H1 (cell line): ENCODE measurements around the gene DHX58. TPM values are rescaled to one million over a fixed set of nuclear protein-coding genes. Genes with fewer than 3 reads are reported as not detected.

Experiments
- CTCF ChIA-PET: fragments of 300-600 bp; sonication (Branson Sonifier 250); formaldehyde crosslinking; loops from one replicate; lab custom pipeline; 2021; ENCODE audit not compliant: partially characterized antibody; lab: Charles Lee
- POLR2A ChIA-PET: fragments of 300-600 bp; sonication (Branson Sonifier 250); formaldehyde crosslinking; loops from one replicate; lab custom pipeline; 2021; ENCODE audit warnings: inconsistent platforms; ENCODE audit not compliant: partially characterized antibody; lab: Charles Lee
- DNase-seq, 2 experiments: peaks; one replicate each; pipeline versions ENCODE4 v3.0.0 to v3.0.0-alpha.2; 2010 to 2022; ENCODE audit warnings: low spot score in 2 of 2, low read depth in 1 of 2, mixed read lengths in 1 of 2
- FAIRE-seq: peaks from 2 replicates; lab custom pipeline; 2011; peaks lifted over from hg19 to GRCh38; lab: Jason Lieb, UNC
- H2AFZ ChIP-seq: 2 replicates; pipeline ENCODE4 v1.8.1; 2012; ENCODE audit warnings: low read length, inconsistent platforms
- H2AK5ac ChIP-seq: 2 replicates; pipeline ENCODE4 v1.6.1; 2013; ENCODE audit warnings: low read depth, low read length
- H2BK120ac ChIP-seq: replicated peaks from 2 replicates; pipeline ENCODE3; 2013; ENCODE audit warnings: low read depth, low read length, inconsistent platforms
- H2BK12ac ChIP-seq: 2 replicates; pipeline ENCODE4 v1.6.1; 2013; ENCODE audit warnings: low read depth, low read length
- H2BK15ac ChIP-seq: 2 replicates; pipeline ENCODE4 v1.6.1; 2013; ENCODE audit warnings: low read length
- H2BK20ac ChIP-seq: 2 replicates; pipeline ENCODE4 v1.6.1; 2013; ENCODE audit warnings: low read length
- H2BK5ac ChIP-seq: 2 replicates; pipeline ENCODE4 v1.6.1; 2013; ENCODE audit warnings: low read depth, low read length
- H3K14ac ChIP-seq: 2 replicates; pipeline ENCODE4 v1.6.1; 2013; ENCODE audit warnings: inconsistent platforms; ENCODE audit not compliant: insufficient read length
- H3K18ac ChIP-seq: 2 replicates; pipeline ENCODE4 v1.6.1; 2013; ENCODE audit warnings: low read length; ENCODE audit errors: extremely low read depth
- H3K23ac ChIP-seq: 2 replicates; pipeline ENCODE4 v1.6.1; 2013; ENCODE audit warnings: inconsistent platforms; ENCODE audit not compliant: insufficient read length
- H3K23me2 ChIP-seq: 2 replicates; pipeline ENCODE4 v1.6.1; 2013; ENCODE audit warnings: low read depth, low read length
- H3K27ac ChIP-seq: 2 replicates; pipeline ENCODE4 v1.6.1; 2011; ENCODE audit warnings: low read depth, low read length, inconsistent platforms
- H3K27me3 ChIP-seq, 4 experiments: replicated peaks in 1 of 4; 1 replicate in 1 of 4; 2 replicates in 3 of 4; pipeline versions ENCODE4 v1.6.1 to v1.8.1; 2011 to 2013; ENCODE audit warnings: low read length in 3 of 4, mild to moderate bottlenecking in 3 of 4, inconsistent platforms in 2 of 4, mixed read lengths in 2 of 4, moderate library complexity in 1 of 4; ENCODE audit not compliant: control insufficient read depth in 3 of 4, insufficient read depth in 3 of 4; ENCODE audit errors: extremely low read depth in 1 of 4
- H3K36me3 ChIP-seq, 4 experiments: 2 replicates each; pipeline versions ENCODE4 v1.6.1 to v1.8.1; 2011 to 2013; ENCODE audit warnings: mild to moderate bottlenecking in 4 of 4, low read length in 3 of 4, moderate library complexity in 2 of 4, control low read depth in 1 of 4, inconsistent platforms in 1 of 4; ENCODE audit not compliant: insufficient read depth in 4 of 4, control insufficient read depth in 2 of 4
- H3K4ac ChIP-seq: replicated peaks from 2 replicates; pipeline ENCODE3; 2013; ENCODE audit warnings: low read length, low read depth, mixed read lengths, inconsistent platforms; ENCODE audit not compliant: insufficient read length
- H3K4me1 ChIP-seq, 4 experiments: replicated peaks in 1 of 4; 1 replicate in 1 of 4; 2 replicates in 3 of 4; pipeline versions ENCODE4 v1.6.1 to v1.8.1; 2011 to 2013; ENCODE audit warnings: low read length in 3 of 4, inconsistent platforms in 2 of 4, mixed read lengths in 1 of 4; ENCODE audit not compliant: insufficient read depth in 4 of 4, control insufficient read depth in 3 of 4
- H3K4me2 ChIP-seq, 2 experiments: 2 replicates each; pipeline versions ENCODE4 v1.6.1 to v1.8.1; 2011 to 2013; ENCODE audit warnings: low read depth in 2 of 2, low read length in 2 of 2, control low read depth in 1 of 2, inconsistent platforms in 1 of 2, mild to moderate bottlenecking in 1 of 2; ENCODE audit not compliant: insufficient read depth in 1 of 2
- H3K4me3 ChIP-seq, 4 experiments: fragments of 200-600, 300-600 bp in 1 of 4; sonication (generic), shearing (Covaris generic), sonication (Bioruptor Twin) in 1 of 4; 2 replicates each; pipeline versions ENCODE4 v1.5.1 to v1.8.1; 2011 to 2016; ENCODE audit warnings: low read length in 4 of 4, low read depth in 3 of 4, control low read depth in 2 of 4, inconsistent platforms in 2 of 4, mild to moderate bottlenecking in 2 of 4, mixed read lengths in 1 of 4, moderate library complexity in 1 of 4; ENCODE audit not compliant: insufficient read depth in 2 of 4; ENCODE audit errors: extremely low read depth in 1 of 4
- H3K56ac ChIP-seq: replicated peaks from 2 replicates; pipeline ENCODE3; 2013; ENCODE audit warnings: low read depth, mild to moderate bottlenecking, mixed read lengths, low read length, inconsistent platforms; ENCODE audit not compliant: insufficient read length
- H3K79me1 ChIP-seq: 2 replicates; pipeline ENCODE4 v1.6.1; 2013; ENCODE audit warnings: low read depth, low read length, control low read depth
- H3K79me2 ChIP-seq, 2 experiments: 2 replicates each; pipeline versions ENCODE4 v1.6.1 to v1.8.1; 2012 to 2013; ENCODE audit warnings: low read length in 2 of 2, mild to moderate bottlenecking in 2 of 2, inconsistent platforms in 1 of 2; ENCODE audit not compliant: insufficient read depth in 2 of 2, control insufficient read depth in 1 of 2
- H3K9ac ChIP-seq, 4 experiments: replicated peaks in 1 of 4; 1 replicate in 1 of 4; 2 replicates in 3 of 4; pipeline versions ENCODE4 v1.6.1 to v1.8.1; 2011 to 2013; ENCODE audit warnings: low read depth in 3 of 4, low read length in 3 of 4, control low read depth in 2 of 4, mild to moderate bottlenecking in 2 of 4, moderate library complexity in 2 of 4, inconsistent platforms in 1 of 4; ENCODE audit errors: extremely low read depth in 1 of 4
- H3K9me3 ChIP-seq, 2 experiments: 2 replicates each; pipeline versions ENCODE4 v1.6.1 to v1.8.1; 2012 to 2013; ENCODE audit warnings: mild to moderate bottlenecking in 2 of 2, moderate library complexity in 2 of 2, control low read depth in 1 of 2, inconsistent platforms in 1 of 2, low read depth in 1 of 2, low read length in 1 of 2, mixed read lengths in 1 of 2; ENCODE audit not compliant: insufficient read depth in 2 of 2
- H4K20me1 ChIP-seq, 2 experiments: replicated peaks in 1 of 2; 2 replicates each; pipeline versions ENCODE3 to v1.8.1; 2011 to 2013; ENCODE audit warnings: inconsistent platforms in 2 of 2, low read length in 2 of 2, mild to moderate bottlenecking in 1 of 2; ENCODE audit not compliant: insufficient read depth in 2 of 2, control insufficient read depth in 1 of 2
- H4K5ac ChIP-seq: 2 replicates; pipeline ENCODE4 v1.6.1; 2013; ENCODE audit warnings: low read length, low read depth, mixed read lengths, inconsistent platforms; ENCODE audit not compliant: insufficient read length
- H4K8ac ChIP-seq: 2 replicates; pipeline ENCODE4 v1.8.0; 2013; ENCODE audit warnings: mild to moderate bottlenecking, moderate library complexity, low read length, inconsistent platforms; ENCODE audit not compliant: insufficient read depth; ENCODE audit errors: extremely low read depth
- H4K91ac ChIP-seq: replicated peaks from 2 replicates; pipeline ENCODE3; 2013; ENCODE audit warnings: low read length, mixed read lengths, inconsistent platforms; ENCODE audit not compliant: insufficient read length
- CHD2 ChIP-seq: IDR thresholded peaks from 2 replicates; pipeline ENCODE4 v1.6.1; 2012; ENCODE audit warnings: low read length, improper control_type of control experiment
- CREB1 ChIP-seq: IDR thresholded peaks from 2 replicates; pipeline ENCODE4 v1.6.1; 2012; ENCODE audit warnings: inconsistent platforms
- CTCF ChIP-seq, 3 experiments: IDR thresholded peaks; 1 replicate in 2 of 3; 2 replicates in 1 of 3; pipeline versions ENCODE4 v1.5.1 to v1.6.1; 2011; ENCODE audit warnings: low read length in 3 of 3, mild to moderate bottlenecking in 3 of 3, inconsistent platforms in 2 of 3, low read depth in 1 of 3, moderate library complexity in 1 of 3; ENCODE audit not compliant: insufficient read depth in 1 of 3; ENCODE audit errors: control extremely low read depth in 1 of 3
- HDAC6 ChIP-seq: IDR thresholded peaks from one replicate; pipeline ENCODE4 v1.7.1; 2012; ENCODE audit warnings: low read depth, mild to moderate bottlenecking, inconsistent platforms, low read length, moderate library complexity
- PHF8 ChIP-seq: fragments of 200-600 bp; sonication (generic); conservative IDR thresholded peaks from 2 replicates; pipeline ENCODE4 v1.7.1; 2012; ENCODE audit warnings: low read depth, mild to moderate bottlenecking, inconsistent platforms, low read length, moderate library complexity
- SAP30 ChIP-seq: fragments of 300-600 bp; sonication (generic); IDR thresholded peaks from 2 replicates; pipeline ENCODE4 v1.7.1; 2012; ENCODE audit warnings: low read length, moderate library complexity, mild to moderate bottlenecking, inconsistent platforms; ENCODE audit not compliant: insufficient read depth, insufficient replicate concordance
- SIRT6 ChIP-seq: IDR thresholded peaks from one replicate; pipeline ENCODE4 v1.7.1; 2012; ENCODE audit warnings: low read length, inconsistent platforms
- SIX5 ChIP-seq: IDR thresholded peaks from 2 replicates; pipeline ENCODE4 v1.6.1; 2011; ENCODE audit warnings: mild to moderate bottlenecking, low read depth, low read length
- SP4 ChIP-seq: IDR thresholded peaks from 2 replicates; pipeline ENCODE4 v1.6.1; 2012; ENCODE audit warnings: low read length, inconsistent platforms
- TEAD4 ChIP-seq: IDR thresholded peaks from 2 replicates; pipeline ENCODE4 v1.6.1; 2012; ENCODE audit warnings: low read depth, low read length, inconsistent platforms, mixed read lengths
- ZNF274 ChIP-seq: IDR thresholded peaks from 2 replicates; pipeline ENCODE4 v1.7.0; 2012; ENCODE audit warnings: low read length, borderline replicate concordance; ENCODE audit errors: extremely low read depth
- WGBS, 2 experiments: shearing (Covaris generic) in 1 of 2; methylation state at CpG; one replicate each; pipeline versions ENCODE4 v1.1.6 to v1.1.7; 2013 to 2015; ENCODE audit warnings: low lambda C conversion rate in 2 of 2, mixed read lengths in 2 of 2, inconsistent platforms in 1 of 2, low coverage in 1 of 2, missing lambda C conversion rate in 1 of 2; ENCODE audit not compliant: insufficient replicate concordance in 2 of 2, insufficient coverage in 1 of 2, insufficient read length in 1 of 2; ENCODE audit errors: extremely low coverage in 1 of 2, missing lambda C conversion rate in 1 of 2; 5-methylcytosine and 5-hydroxymethylcytosine counted together
- polyA plus RNA-seq, 7 experiments: library from polyadenylated mRNA; depleted of rRNA in 3 of 7; stranded (reverse) in 5 of 7; unstranded in 2 of 7; fragments of >200 nt in 5 of 7; fragments of 200-250 nt in 2 of 7; gene quantifications; 1 replicate in 5 of 7; 2 replicates in 1 of 7; 4 replicates in 1 of 7; pipeline versions ENCODE4 v1.2.1 to v1.2.3, GENCODE V29; 2011 to 2013; ENCODE audit warnings: missing spikeins in 2 of 7, mixed read lengths in 2 of 7
- total RNA-seq: library from RNA; stranded (reverse); fragmentation: NEBNext Ultra II Directional; extraction: Animal tissue kit (Norgen Biotek cat#: 25700); gene quantifications from 2 replicates; pipeline ENCODE4 v1.2.1, GENCODE V29; 2021

DHX58 gene
- total and polyA plus RNA-seq, 2 of the 8 experiments (the other 6 are each of a cell fraction or from before 2014, with no cell fraction given), result 5.6 to 9.9 TPM

DNA sequence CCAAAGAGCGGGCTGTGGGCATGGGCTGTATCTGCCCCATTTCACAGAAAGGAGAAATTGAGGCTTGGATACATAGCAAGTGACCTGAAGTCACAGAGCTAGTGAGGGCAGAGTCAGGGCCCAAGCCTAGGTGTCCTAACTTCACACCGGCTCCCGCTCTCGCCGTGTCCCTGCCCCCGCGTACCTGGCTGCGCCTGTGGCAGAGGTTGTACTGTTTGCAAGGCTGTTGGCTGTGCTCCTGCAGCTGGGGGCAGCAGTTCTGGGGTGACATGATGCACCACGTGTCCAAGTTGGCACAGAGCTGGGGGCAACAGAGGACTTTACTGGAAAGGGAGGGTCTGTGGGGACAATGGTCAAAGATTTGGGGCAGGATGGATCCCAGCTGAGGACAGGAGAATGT is 3.4 kb downstream of the DHX58 start:
- no peak overlapping the region for H3K4ac ChIP-seq
- FAIRE-seq, result no peak
- POLR2A ChIA-PET, result interaction anchor here (7.2 kb wide), 1 partner anchor 12 kb away, joined by 51 read pairs; the partner anchor contains the start of genes HSPB9 and KAT2A

More for the DNA sequence above, 3.4 kb downstream of the DHX58 start:
- Histone ChIP-seq H2BK120ac (no peak overlapping the region), H4K91ac (peak overlapping the region; percentile 55), H3K4me1 (peaks cover 0 to 18% (median 10%) of the 10 kb centered on the region in 4 experiments; a peak in 6 of 7 replicates), H2AFZ (no peak overlapping the region), H3K4me2 (no peak overlapping the region), H4K20me1 (no peaks in the 10 kb centered on the region), H2AK5ac (no peak overlapping the region), H3K27me3 (no peaks in the 10 kb centered on the region), H2BK5ac (peak overlapping the region; percentile 97; the same call in 1 of the 2 replicates), H3K9me3 (no peaks in the 10 kb centered on the region), H3K9ac (no peak overlapping the region), H3K79me1 (no peaks in the 10 kb centered on the region), H3K79me2 (no peaks in the 10 kb centered on the region), H3K4me3 (no peak overlapping the region), H4K5ac (no peak overlapping the region), H3K23me2 (peaks cover 2% of the 10 kb centered on the region; the same call in 1 of the 2 replicates), H3K27ac (no peak overlapping the region), H2BK12ac (peak overlapping the region; percentile 81; the same call in 1 of the 2 replicates), H2BK15ac (no peak overlapping the region; the same call in 1 of the 2 replicates), H3K56ac (no peak overlapping the region), H3K18ac (no peak overlapping the region), H3K36me3 (peaks cover 0 to 2% (median 0%) of the 10 kb centered on the region in 4 experiments; a peak in 1 of 8 replicates), H3K23ac (no peak overlapping the region), H2BK20ac (no peak overlapping the region), H3K14ac (no peak overlapping the region), H4K8ac (no peak overlapping the region; the same call in 1 of the 2 replicates)
- 85% methylated on average over 9 of the region's 9 CpGs; no CpG with 5 or more reads in 1 of the 2 experiments for whole genome bisulfite sequencing, 2 experiments
- TF ChIP-seq SP4 (no peak), TEAD4 (no peak), SIRT6 (no peak), CHD2 (no peak), HDAC6 (no peak), PHF8 (no peak), CREB1 (no peak), ZNF274 (no peak), SIX5 (no peak), SAP30 (no peak), CTCF (IDR thresholded peaks at IDR 0.05; ENCODE audit: control extremely low read depth in 1 of 3, insufficient read depth in 1 of 3, low read depth in 1 of 3, low read length in 3 of 3) (no peak)
- no peak for DNase-seq
- CTCF ChIA-PET, result interaction anchor here (1.1 to 39.4 kb wide), 7 partner anchors 7 to 150 kb away, joined by 3 to 1084 read pairs (median 323); partner anchors contain the start of genes CNP, DHX58, DNAJC7 and HSPB9
